Stimulated activated CD8-positive, alpha-beta memory T cell treated with anti-CD3 and anti-CD28 coated beads, Interleukin-15, amount 100 ng/mL, for 24 hours (primary cell): ENCODE measurements around the gene MUC22.
"Not testable (repeated sequence)": the region's sequence is repeated elsewhere in the genome, so short reads cannot be mapped to it uniquely, and the experiment has no call there.

Source experiments
- DNase-seq: peaks from one replicate; pipeline ENCODE4 v3.0.0-alpha.2; 2020; ENCODE audit warnings: low read depth

MUC22 gene

GRCh38 chr6:30998785-30999184, 11.5 kb upstream of the MUC22 start:
- no peak for DNase-seq

GRCh38 chr6:31000067-31000860, 10.0 kb upstream of the MUC22 start:
- not testable (repeated sequence) for DNase-seq

- no peak for DNase-seq
These were observed 8.9 kb upstream of the MUC22 start for GRCh38 chr6:31001281-31001888.

GRCh38 chr6:31002471-31002870, 7.8 kb upstream of the MUC22 start:
- no peak for DNase-seq

- no peak for DNase-seq
These were observed 5.5 kb upstream of the MUC22 start for GRCh38 chr6:31004794-31005193.

GRCh38 chr6:31005249-31006020, 4.8 kb upstream of the MUC22 start:
- DNase-seq: no peak

- DNase-seq: no peak
These were observed 2.6 kb upstream of the MUC22 start for GRCh38 chr6:31007694-31008093.

GRCh38 chr6:31008165-31008564, 2.1 kb upstream of the MUC22 start:
- no peak for DNase-seq

GRCh38 chr6:31009731-31010130, 543 bp upstream of the MUC22 start:
- no peak for DNase-seq

- no peak for DNase-seq
These were observed 879 bp downstream of the MUC22 start for GRCh38 chr6:31011153-31011552.

- DNase-seq: no peak
These were observed 6.5 kb downstream of the MUC22 start for GRCh38 chr6:31016659-31017299.

- DNase-seq: not testable (repeated sequence)
These were observed 7.2 kb downstream of the MUC22 start for GRCh38 chr6:31017436-31017835.

GRCh38 chr6:31020057-31020456, 9.8 kb downstream of the MUC22 start:
- DNase-seq: no peak

- not testable (repeated sequence) for DNase-seq
These were observed 10.5 kb downstream of the MUC22 start for GRCh38 chr6:31020631-31021255.

- DNase-seq: not testable (repeated sequence)
These were observed 11.6 kb downstream of the MUC22 start for GRCh38 chr6:31021705-31022531.

GRCh38 chr6:31025595-31025994, 15.3 kb downstream of the MUC22 start:
- no peak for DNase-seq

- no peak for DNase-seq
These were observed 20.8 kb downstream of the MUC22 start for GRCh38 chr6:31031095-31031494.

- DNase-seq: no peak
These were observed 22.8 kb downstream of the MUC22 start for GRCh38 chr6:31033075-31033474.

GRCh38 chr6:31035862-31036497, 25.7 kb downstream of the MUC22 start:
- no peak for DNase-seq

- DNase-seq: no peak
These were observed 26.9 kb downstream of the MUC22 start for GRCh38 chr6:31037169-31037568.

GRCh38 chr6:31037682-31038081, 27.4 kb downstream of the MUC22 start:
- DNase-seq: no peak
